GM12878 (cell line): Measurements from ENCODE around the gene TNK2. TPM values are rescaled to one million over a fixed set of nuclear protein-coding genes. Genes with fewer than 3 reads are reported as not detected.
"Not testable (repeated sequence)": the region's sequence is repeated elsewhere in the genome, so short reads cannot be mapped to it uniquely, and the experiment has no call there.

Source experiments
- ATAC-seq: fragments of 200-7000 bp; cut with Tn5 transposase; 3 replicates; pipeline ENCODE4 v1.9.1; 2020; ENCODE audit warnings: mild to moderate bottlenecking, moderate library complexity
- BruUV-seq: library from RNA; stranded (reverse); fragments of 400-500 nt; replicated peaks from 2 replicates; lab custom pipeline; 2021; lab: Mats Ljungman, UMichigan
- CTCF ChIA-PET: fragments of 300-600 bp; sonication (Branson Sonifier 250); formaldehyde crosslinking; extraction: SDS; loops from one replicate; lab custom pipeline; 2021; ENCODE audit warnings: inconsistent platforms; lab: Yijun Ruan, JAX
- POLR2A ChIA-PET: fragments of 350-600 bp; formaldehyde crosslinking; extraction: SDS; loops from one replicate; lab custom pipeline; 2021; ENCODE audit warnings: inconsistent platforms; lab: Charles Lee
- RAD21 ChIA-PET: fragments of 300-600 bp; sonication (Branson Sonifier 250); formaldehyde crosslinking; loops from one replicate; lab custom pipeline; 2023; ENCODE audit warnings: antibody characterized with exemption; ENCODE audit not compliant: unreplicated experiment; lab: Charles Lee
- SMC1A ChIA-PET: fragments of 300-600 bp; sonication (Branson Sonifier 250); formaldehyde crosslinking; loops from one replicate; lab custom pipeline; 2023; ENCODE audit not compliant: unreplicated experiment, uncharacterized antibody; lab: Charles Lee
- DNase-seq: peaks from one replicate; pipeline ENCODE4 v3.0.0-alpha.2; 2011; ENCODE audit warnings: low read depth, low spot score
- FAIRE-seq: peaks from 3 replicates; lab custom pipeline; 2011; peaks lifted over from hg19 to GRCh38; lab: Jason Lieb, UNC
- H2AFZ ChIP-seq: 2 replicates; pipeline ENCODE4 v1.6.0; 2011; ENCODE audit warnings: low read depth, low read length, control low read depth; ENCODE audit not compliant: control insufficient read depth
- H3K27ac ChIP-seq: 2 replicates; pipeline ENCODE4 v1.5.1; 2011; ENCODE audit warnings: control low read depth; ENCODE audit not compliant: control insufficient read depth, insufficient read depth
- H3K27me3 ChIP-seq, 2 experiments: replicated peaks in 1 of 2; 2 replicates each; pipeline versions ENCODE4 v1.6.0 to v1.6.1; 2011; ENCODE audit warnings: low read length in 1 of 2; ENCODE audit not compliant: control insufficient read depth in 2 of 2, insufficient read depth in 2 of 2
- H3K36me3 ChIP-seq, 2 experiments: 2 replicates each; pipeline ENCODE4 v1.5.1; 2011; ENCODE audit warnings: low read length in 1 of 2; ENCODE audit not compliant: control insufficient read depth in 2 of 2, insufficient read depth in 2 of 2
- H3K4me1 ChIP-seq: 2 replicates; pipeline ENCODE4 v1.6.1; 2011; ENCODE audit warnings: mild to moderate bottlenecking, low read length, moderate library complexity, mixed read lengths; ENCODE audit not compliant: control insufficient read depth, insufficient read depth
- H3K4me2 ChIP-seq: 2 replicates; pipeline ENCODE4 v1.6.0; 2011; ENCODE audit warnings: control low read depth; ENCODE audit not compliant: control insufficient read depth, insufficient read depth
- H3K4me3 ChIP-seq: fragments of 200-600 bp; sonication (generic); 2 replicates; pipeline ENCODE4 v1.5.1; 2016
- H3K79me2 ChIP-seq: 2 replicates; pipeline ENCODE4 v1.6.0; 2011; ENCODE audit warnings: low read length; ENCODE audit not compliant: control insufficient read depth, insufficient read depth
- H3K9ac ChIP-seq: 2 replicates; pipeline ENCODE4 v1.8.0; 2011; ENCODE audit warnings: low read length, control low read depth, mixed read lengths; ENCODE audit not compliant: control insufficient read depth, insufficient read depth
- H3K9me3 ChIP-seq: replicated peaks from 3 replicates; pipeline ENCODE4 v1.5.1; 2011; ENCODE audit warnings: mild to moderate bottlenecking, low read length; ENCODE audit not compliant: control insufficient read depth, insufficient read depth
- H4K20me1 ChIP-seq: 2 replicates; pipeline ENCODE4 v1.6.0; 2011; ENCODE audit not compliant: control insufficient read depth, insufficient read depth
- HCFC1 ChIP-seq: fragments of 150-350 bp; IDR thresholded peaks from 2 replicates; pipeline ENCODE4 v1.6.1; 2014; ENCODE audit warnings: low read length
- MTA3 ChIP-seq: IDR thresholded peaks from 2 replicates; pipeline ENCODE4 v1.6.1; 2012; ENCODE audit warnings: low read length, inconsistent platforms, borderline replicate concordance
- PAX8 ChIP-seq: fragments of 450-650 bp; IDR thresholded peaks from 2 replicates; pipeline ENCODE4 v1.6.1; 2017; ENCODE audit warnings: mild to moderate bottlenecking, moderate library complexity
- WGBS: methylation state at CpG from one replicate; pipeline ENCODE4 v1.1.6; 2016; ENCODE audit warnings: low lambda C conversion rate; ENCODE audit not compliant: insufficient replicate concordance, insufficient coverage; ENCODE audit errors: missing lambda C conversion rate; 5-methylcytosine and 5-hydroxymethylcytosine counted together
- in situ Hi-C: fragments of 300-500 bp; cut with MboI; formaldehyde crosslinking; loops from 9 replicates; pipeline ENCODE4 v1.14.3; 2018; ENCODE audit warnings: mixed read lengths
- intact Hi-C: fragments of 100-400 bp; cut with micrococcal nuclease; formaldehyde crosslinking; loops from one replicate; pipeline ENCODE4 v1.14.2; 2022; ENCODE audit not compliant: unreplicated experiment
- polyA plus RNA-seq, 11 experiments: library from polyadenylated mRNA; depleted of rRNA in 4 of 11; unstranded in 6 of 11; stranded (reverse) in 5 of 11; fragments of >200 nt; fragmentation: Nextera tagmentation in 4 of 11; fragmentation: Illumina TruSeq in 1 of 11; extraction: Ambion mirVana in 4 of 11; extraction: Trizol in 1 of 11; gene quantifications; 1 replicate in 1 of 11; 2 replicates in 10 of 11; pipeline versions ENCODE4 v1.2.1 to v1.2.3, GENCODE V29; 2011 to 2016; ENCODE audit warnings: inconsistent platforms in 2 of 11, missing spikeins in 2 of 11, low read depth in 1 of 11
- total RNA-seq, 4 experiments: library from RNA; depleted of rRNA in 3 of 4; stranded (reverse); fragments of >200 nt in 3 of 4; fragmentation: Illumina TruSeq in 1 of 4; extraction: Trizol in 1 of 4; gene quantifications; 2 replicates each; pipeline versions ENCODE4 v1.2.1 to v1.2.3, GENCODE V29; 2013 to 2021
- TF ChIP-seq, protein P1 (sequence below): fragments of 450-650 bp; IDR thresholded peaks from 2 replicates; pipeline ENCODE4 v1.6.1; 2017; ENCODE audit warnings: mild to moderate bottlenecking, moderate library complexity
- TF ChIP-seq, protein P2 (sequence below): IDR thresholded peaks from 2 replicates; pipeline ENCODE4 v1.6.1; 2012; ENCODE audit warnings: low read depth, low read length, improper control_type of control experiment
- TF ChIP-seq, protein P3 (sequence below): IDR thresholded peaks from 2 replicates; pipeline ENCODE4 v1.6.1; 2011; ENCODE audit warnings: mild to moderate bottlenecking, low read depth, low read length, moderate library complexity; ENCODE audit not compliant: insufficient replicate concordance

Gene TNK2
- total and polyA plus RNA-seq, 10 of the 15 experiments (the other 5 are each of a cell fraction or from before 2014, with no cell fraction given): 0.13 to 47.8 (median 10.8) TPM

DNA sequence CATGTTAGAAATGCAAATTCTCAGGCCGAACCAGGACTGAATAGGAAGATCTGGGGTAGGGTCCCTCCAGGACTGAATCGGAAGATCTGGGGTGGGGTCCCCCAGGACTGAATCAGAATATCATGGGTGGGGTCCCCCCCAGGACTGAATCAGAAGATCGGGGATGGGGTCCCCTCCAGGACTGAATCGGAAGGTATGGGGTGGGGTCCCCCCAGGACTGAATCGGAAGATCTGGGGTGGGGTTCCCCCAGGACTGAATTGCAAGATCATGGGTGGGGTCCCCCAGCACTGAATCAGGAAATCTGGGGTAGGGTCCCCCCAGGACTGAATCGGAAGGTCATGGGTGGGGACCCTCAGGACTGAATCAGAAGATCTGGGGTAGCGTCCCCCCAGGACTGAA lies 48.2 kb upstream of the TNK2 start (continued):
- TF ChIP-seq, protein P1, sequence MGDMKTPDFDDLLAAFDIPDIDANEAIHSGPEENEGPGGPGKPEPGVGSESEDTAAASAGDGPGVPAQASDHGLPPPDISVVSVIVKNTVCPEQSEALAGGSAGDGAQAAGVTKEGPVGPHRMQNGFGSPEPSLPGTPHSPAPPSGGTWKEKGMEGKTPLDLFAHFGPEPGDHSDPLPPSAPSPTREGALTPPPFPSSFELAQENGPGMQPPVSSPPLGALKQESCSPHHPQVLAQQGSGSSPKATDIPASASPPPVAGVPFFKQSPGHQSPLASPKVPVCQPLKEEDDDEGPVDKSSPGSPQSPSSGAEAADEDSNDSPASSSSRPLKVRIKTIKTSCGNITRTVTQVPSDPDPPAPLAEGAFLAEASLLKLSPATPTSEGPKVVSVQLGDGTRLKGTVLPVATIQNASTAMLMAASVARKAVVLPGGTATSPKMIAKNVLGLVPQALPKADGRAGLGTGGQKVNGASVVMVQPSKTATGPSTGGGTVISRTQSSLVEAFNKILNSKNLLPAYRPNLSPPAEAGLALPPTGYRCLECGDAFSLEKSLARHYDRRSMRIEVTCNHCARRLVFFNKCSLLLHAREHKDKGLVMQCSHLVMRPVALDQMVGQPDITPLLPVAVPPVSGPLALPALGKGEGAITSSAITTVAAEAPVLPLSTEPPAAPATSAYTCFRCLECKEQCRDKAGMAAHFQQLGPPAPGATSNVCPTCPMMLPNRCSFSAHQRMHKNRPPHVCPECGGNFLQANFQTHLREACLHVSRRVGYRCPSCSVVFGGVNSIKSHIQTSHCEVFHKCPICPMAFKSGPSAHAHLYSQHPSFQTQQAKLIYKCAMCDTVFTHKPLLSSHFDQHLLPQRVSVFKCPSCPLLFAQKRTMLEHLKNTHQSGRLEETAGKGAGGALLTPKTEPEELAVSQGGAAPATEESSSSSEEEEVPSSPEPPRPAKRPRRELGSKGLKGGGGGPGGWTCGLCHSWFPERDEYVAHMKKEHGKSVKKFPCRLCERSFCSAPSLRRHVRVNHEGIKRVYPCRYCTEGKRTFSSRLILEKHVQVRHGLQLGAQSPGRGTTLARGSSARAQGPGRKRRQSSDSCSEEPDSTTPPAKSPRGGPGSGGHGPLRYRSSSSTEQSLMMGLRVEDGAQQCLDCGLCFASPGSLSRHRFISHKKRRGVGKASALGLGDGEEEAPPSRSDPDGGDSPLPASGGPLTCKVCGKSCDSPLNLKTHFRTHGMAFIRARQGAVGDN: no peak
- TF ChIP-seq PAX8 (no peak), HCFC1 (no peak), MTA3 (no peak)
- TF ChIP-seq, protein P2, sequence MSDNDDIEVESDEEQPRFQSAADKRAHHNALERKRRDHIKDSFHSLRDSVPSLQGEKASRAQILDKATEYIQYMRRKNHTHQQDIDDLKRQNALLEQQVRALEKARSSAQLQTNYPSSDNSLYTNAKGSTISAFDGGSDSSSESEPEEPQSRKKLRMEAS: no peak
- TF ChIP-seq, protein P3, sequence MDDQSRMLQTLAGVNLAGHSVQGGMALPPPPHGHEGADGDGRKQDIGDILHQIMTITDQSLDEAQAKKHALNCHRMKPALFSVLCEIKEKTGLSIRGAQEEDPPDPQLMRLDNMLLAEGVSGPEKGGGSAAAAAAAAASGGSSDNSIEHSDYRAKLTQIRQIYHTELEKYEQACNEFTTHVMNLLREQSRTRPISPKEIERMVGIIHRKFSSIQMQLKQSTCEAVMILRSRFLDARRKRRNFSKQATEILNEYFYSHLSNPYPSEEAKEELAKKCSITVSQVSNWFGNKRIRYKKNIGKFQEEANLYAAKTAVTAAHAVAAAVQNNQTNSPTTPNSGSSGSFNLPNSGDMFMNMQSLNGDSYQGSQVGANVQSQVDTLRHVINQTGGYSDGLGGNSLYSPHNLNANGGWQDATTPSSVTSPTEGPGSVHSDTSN: no peak

DNA sequence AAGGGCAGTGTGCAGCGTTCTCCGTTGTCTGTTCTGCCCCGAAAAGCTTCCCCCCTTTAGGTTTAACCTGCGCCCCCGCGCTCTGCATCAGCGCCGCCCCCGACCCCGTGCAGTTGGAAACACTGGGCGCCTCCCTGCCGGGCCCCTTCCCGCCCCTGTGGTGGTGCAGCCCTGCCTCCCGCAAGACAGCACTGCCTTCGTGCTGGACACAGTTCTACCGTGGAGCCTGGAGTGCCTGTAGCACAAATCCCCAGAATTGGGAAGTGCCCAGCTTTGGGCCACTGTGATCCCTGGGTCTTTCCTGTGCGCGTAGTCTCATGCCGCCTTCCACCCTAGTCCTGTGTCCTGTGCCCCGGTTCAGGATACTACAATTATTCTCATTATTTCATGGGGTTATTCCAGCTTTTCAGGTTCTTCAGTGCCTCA lies 47.1 kb upstream of the TNK2 start:
- FAIRE-seq, POLR2A ChIA-PET: not testable (repeated sequence)

More for the DNA sequence above, 47.1 kb upstream of the TNK2 start:
- H3K36me3 ChIP-seq, CTCF ChIA-PET, ATAC-seq, H3K79me2 ChIP-seq, DNase-seq, BruUV-seq, H3K27me3 ChIP-seq, H4K20me1 ChIP-seq, RAD21 ChIA-PET, H2AFZ ChIP-seq, H3K4me3 ChIP-seq, H3K9me3 ChIP-seq, in situ Hi-C loops, H3K4me1 ChIP-seq, intact Hi-C loops, H3K27ac ChIP-seq, H3K9ac ChIP-seq, H3K4me2 ChIP-seq, SMC1A ChIA-PET: not testable (repeated sequence)
- 86% methylated on average over 9 of the region's 20 CpGs for WGBS
